Fibroblast of villous mesenchyme (primary cell): ENCODE data around the gene MPV17L2. TPM values are rescaled to one million over a fixed set of nuclear protein-coding genes. Genes with fewer than 3 reads are reported as not detected.
A peak's percentile ranks its signal among the peaks of the same experiment; 100 is the strongest.

Experiments used
- DNase-seq: peaks from one replicate; pipeline ENCODE4 v3.0.0-alpha.2; 2010; ENCODE audit warnings: low read depth
- H3K4me3 ChIP-seq: 2 replicates; pipeline ENCODE4 v1.5.1; 2011; ENCODE audit warnings: low read depth, mild to moderate bottlenecking, low read length
- CTCF ChIP-seq: IDR thresholded peaks from 2 replicates; pipeline ENCODE4 v1.5.1; 2012; ENCODE audit warnings: low read depth, mild to moderate bottlenecking, low read length; ENCODE audit not compliant: insufficient read depth
- total RNA-seq: library from RNA; depleted of rRNA; stranded (reverse); fragments of >200 nt; gene quantifications from 2 replicates; pipeline ENCODE4 v1.2.3, GENCODE V29; 2012

Gene MPV17L2
- total RNA-seq, 1 donor, result 10.8 TPM

- no peak for DNase-seq
- TF ChIP-seq CTCF, result no peak
Measured at GRCh38 chr19:18197941-18198340, 4.9 kb downstream of the MPV17L2 start.

GRCh38 chr19:18198374-18198773, 5.4 kb downstream of the MPV17L2 start:
- no peak for TF ChIP-seq CTCF
- no peak for DNase-seq
- H3K4me3 ChIP-seq, result no peak overlapping the region

More at GRCh38 chr19:18197941-18198340, 4.9 kb downstream of the MPV17L2 start:
- H3K4me3 ChIP-seq, result no peak overlapping the region

GRCh38 chr19:18202397-18202777, 9.4 kb downstream of the MPV17L2 start:
- no peak overlapping the region for H3K4me3 ChIP-seq
- TF ChIP-seq CTCF, result no peak

GRCh38 chr19:18202778-18203407, 9.9 kb downstream of the MPV17L2 start:
- H3K4me3 ChIP-seq, result peak overlapping the region; percentile 70
- DNase-seq, result no peak
- peak; percentile 38 for TF ChIP-seq CTCF

More at GRCh38 chr19:18202397-18202777, 9.4 kb downstream of the MPV17L2 start:
- no peak for DNase-seq

- DNase-seq, result no peak
Measured at GRCh38 chr19:18203408-18203862, 10.4 kb downstream of the MPV17L2 start.

GRCh38 chr19:18203863-18204393, 10.9 kb downstream of the MPV17L2 start, which contains the start of gene RAB3A:
Gene RAB3A, minus strand, starts transcription at chr19:18204042. Its CDS starts 1,302 bp downstream, at chr19:18202740.
- no peak for TF ChIP-seq CTCF
- DNase-seq, result peak; percentile 100
- peak within 1 kb of the TSS; percentile 86 for H3K4me3 ChIP-seq

More at GRCh38 chr19:18203408-18203862, 10.4 kb downstream of the MPV17L2 start:
- peak overlapping the region; percentile 70 for H3K4me3 ChIP-seq
- TF ChIP-seq CTCF, result no peak
